NB4 (cell line): Measurements from ENCODE around the gene DNMT3A.
A peak's percentile ranks its signal among the peaks of the same experiment; 100 is the strongest.

Experiments
- DNase-seq: peaks from one replicate; pipeline ENCODE4 v3.0.0; 2010; ENCODE audit warnings: low read depth
- H3K4me3 ChIP-seq: one replicate; pipeline ENCODE4 v1.5.1; 2011; ENCODE audit warnings: mild to moderate bottlenecking, low read depth, low read length, moderate library complexity
- CTCF ChIP-seq: IDR thresholded peaks from one replicate; pipeline ENCODE4 v1.5.1; 2012; ENCODE audit warnings: low read depth, low read length
- MYC ChIP-seq: IDR thresholded peaks from 2 replicates; pipeline ENCODE4 v1.6.1; 2011; ENCODE audit warnings: low read depth, low read length
- POLR2A ChIP-seq: IDR thresholded peaks from 2 replicates; pipeline ENCODE4 v1.6.1; 2011; ENCODE audit warnings: mild to moderate bottlenecking; ENCODE audit not compliant: insufficient read length; ENCODE audit errors: extremely low read depth
- TF ChIP-seq, protein P1 (sequence below): IDR thresholded peaks from 2 replicates; pipeline ENCODE4 v1.6.1; 2011; ENCODE audit warnings: low read depth, low read length

Gene DNMT3A

GRCh38 chr2:25304826-25305596 lies 36.7 kb downstream of the DNMT3A start:
- H3K4me3 ChIP-seq, result no peak overlapping the region
- TF ChIP-seq MYC (no peak), POLR2A (no peak), CTCF (no peak)
- TF ChIP-seq, protein P1, sequence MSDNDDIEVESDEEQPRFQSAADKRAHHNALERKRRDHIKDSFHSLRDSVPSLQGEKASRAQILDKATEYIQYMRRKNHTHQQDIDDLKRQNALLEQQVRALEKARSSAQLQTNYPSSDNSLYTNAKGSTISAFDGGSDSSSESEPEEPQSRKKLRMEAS, result no peak
- peak; percentile 30 for DNase-seq

DNA sequence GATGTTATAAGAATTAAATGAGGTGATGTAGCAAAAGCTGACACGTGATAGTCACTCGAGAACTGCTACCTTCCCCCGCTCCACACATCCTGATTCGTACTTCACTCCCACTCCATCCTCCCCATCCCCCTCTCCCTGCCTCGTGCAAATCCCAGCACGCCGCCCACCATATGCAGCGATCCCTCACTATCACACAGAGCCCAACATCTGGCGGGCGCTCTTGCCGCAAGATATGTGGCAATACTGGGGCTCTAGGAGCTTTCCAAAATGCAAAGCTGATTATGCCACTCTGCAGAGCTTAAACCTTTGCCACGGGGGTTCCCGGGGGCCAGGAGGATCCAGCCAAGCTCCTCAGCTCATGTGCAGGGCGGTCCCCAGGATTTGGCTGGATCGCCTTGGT lies 37.4 kb downstream of the DNMT3A start:
- TF ChIP-seq, protein P1, result peak; percentile 87
- TF ChIP-seq CTCF (no peak), MYC (peak; percentile 88)

DNA sequence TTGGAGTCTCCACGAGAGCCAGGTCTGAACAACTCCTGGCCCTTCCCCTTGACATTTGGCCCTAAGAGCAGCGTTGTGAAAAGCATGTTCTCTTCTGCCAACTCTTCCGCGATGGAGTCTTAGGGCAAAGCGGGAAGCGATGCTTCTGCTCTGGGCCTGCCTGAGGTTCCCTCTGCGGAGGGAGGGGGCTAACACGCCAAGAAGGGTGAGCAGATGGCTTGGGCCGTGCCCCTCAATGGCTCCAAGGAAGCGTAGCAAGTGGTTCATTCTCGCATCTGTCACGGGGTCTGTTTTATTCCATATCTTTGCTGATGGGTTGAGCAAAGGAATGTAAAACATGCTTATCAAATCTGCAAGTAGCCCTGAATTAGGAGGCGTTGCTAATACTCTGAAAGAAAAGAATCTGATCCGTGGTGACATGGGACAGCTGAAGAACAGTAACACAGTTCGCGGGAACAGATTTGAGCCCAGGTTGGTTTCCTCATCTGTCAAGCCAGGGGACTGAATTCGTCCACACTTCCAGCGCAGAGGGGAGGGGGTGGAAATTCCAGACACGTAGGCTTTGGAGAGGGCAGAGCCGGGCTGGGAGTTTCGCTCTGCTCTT lies 38.0 kb downstream of the DNMT3A start:
- H3K4me3 ChIP-seq, result no peak overlapping the region
- no peak for DNase-seq
- no peak for TF ChIP-seq POLR2A
- no peak for TF ChIP-seq CTCF
- TF ChIP-seq, protein P1, result no peak
- TF ChIP-seq MYC, result no peak

More for the DNA sequence above, 37.4 kb downstream of the DNMT3A start:
- DNase-seq, result peak; percentile 93
- H3K4me3 ChIP-seq, result no peak overlapping the region

DNA sequence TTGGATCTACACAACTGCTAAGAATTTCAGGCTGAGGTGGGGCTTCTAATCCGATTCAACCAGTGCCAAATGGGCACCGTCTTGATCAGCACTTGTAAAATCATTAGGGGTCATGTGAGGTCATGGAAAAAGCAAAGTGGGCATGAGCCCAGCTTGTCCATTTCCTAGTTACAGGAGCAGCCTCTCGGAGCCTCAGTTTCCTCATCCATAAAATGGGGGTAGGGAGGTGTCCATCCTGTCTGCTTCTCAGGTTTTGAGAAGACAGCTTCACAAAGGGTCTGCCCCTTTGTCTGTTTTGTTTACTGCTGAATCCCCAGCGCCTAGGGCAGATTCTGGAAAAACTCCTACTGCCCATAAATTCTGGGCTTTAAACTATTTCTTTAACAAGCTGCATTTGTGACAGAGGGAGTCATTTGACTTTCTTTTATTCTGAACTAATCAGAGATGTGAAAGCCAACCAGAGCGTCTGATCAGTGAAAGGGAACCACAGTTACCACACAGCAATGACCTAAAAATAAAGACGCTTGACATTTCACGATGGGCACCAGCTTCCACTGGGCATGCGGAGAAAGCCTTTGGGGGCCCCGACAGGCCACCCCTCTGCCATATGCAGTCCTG lies 38.9 kb downstream of the DNMT3A start:
- TF ChIP-seq, protein P1, result no peak
- no peak for TF ChIP-seq CTCF
- TF ChIP-seq POLR2A, result no peak
- TF ChIP-seq MYC, result no peak
- no peak overlapping the region for H3K4me3 ChIP-seq
- no peak for DNase-seq

- peak; percentile 97 for DNase-seq
- no peak for TF ChIP-seq CTCF
- no peak for TF ChIP-seq POLR2A
- TF ChIP-seq, protein P1, result 0 out of 2 replicates have a peak, but pooled peaks have one; percentile 18
- TF ChIP-seq MYC, result peak; percentile 64; the same call in 1 of the 2 replicates
- no peak overlapping the region for H3K4me3 ChIP-seq
Measured at GRCh38 chr2:25301453-25302352, 40.0 kb downstream of the DNMT3A start.
